GM18907 (cell line): ENCODE results near the gene FGF19.

Source experiments
- ATAC-seq: cut with Tn5 transposase; IDR thresholded peaks from one replicate; pipeline ENCODE4 v1.9.1; 2021; ENCODE audit warnings: mild to moderate bottlenecking, moderate library complexity; ENCODE audit not compliant: unreplicated experiment

Gene FGF19

DNA sequence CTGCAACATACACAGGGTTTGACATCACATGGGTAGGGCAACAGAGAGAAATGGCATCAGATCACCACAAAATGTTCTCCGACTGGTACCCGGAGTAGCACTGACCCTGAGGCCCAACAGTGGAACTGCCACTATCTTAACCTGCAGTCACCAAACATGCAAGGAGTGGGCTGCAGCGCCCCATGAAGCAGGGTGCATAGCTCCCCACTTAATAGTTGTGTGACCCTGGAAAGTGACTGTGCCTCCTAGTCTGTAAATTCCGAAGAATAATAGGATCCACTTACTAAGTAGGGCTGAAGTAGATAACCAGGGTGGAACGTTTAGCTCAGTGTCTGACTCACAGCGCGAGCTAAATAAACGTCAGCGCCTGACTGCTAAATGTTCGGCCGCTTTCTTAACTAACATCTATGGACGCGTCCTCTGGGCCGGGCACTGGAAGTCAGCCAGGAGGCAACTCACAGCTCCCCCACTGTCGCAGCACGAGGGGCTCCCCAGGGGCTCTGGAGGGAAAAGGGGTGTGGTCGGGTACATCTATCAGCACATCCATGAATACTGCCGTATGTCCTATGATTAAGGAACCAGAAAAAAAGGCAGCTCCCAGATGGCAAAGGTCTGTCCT, 29.4 kb downstream of the FGF19 start:
- peak; percentile 3 for ATAC-seq

DNA sequence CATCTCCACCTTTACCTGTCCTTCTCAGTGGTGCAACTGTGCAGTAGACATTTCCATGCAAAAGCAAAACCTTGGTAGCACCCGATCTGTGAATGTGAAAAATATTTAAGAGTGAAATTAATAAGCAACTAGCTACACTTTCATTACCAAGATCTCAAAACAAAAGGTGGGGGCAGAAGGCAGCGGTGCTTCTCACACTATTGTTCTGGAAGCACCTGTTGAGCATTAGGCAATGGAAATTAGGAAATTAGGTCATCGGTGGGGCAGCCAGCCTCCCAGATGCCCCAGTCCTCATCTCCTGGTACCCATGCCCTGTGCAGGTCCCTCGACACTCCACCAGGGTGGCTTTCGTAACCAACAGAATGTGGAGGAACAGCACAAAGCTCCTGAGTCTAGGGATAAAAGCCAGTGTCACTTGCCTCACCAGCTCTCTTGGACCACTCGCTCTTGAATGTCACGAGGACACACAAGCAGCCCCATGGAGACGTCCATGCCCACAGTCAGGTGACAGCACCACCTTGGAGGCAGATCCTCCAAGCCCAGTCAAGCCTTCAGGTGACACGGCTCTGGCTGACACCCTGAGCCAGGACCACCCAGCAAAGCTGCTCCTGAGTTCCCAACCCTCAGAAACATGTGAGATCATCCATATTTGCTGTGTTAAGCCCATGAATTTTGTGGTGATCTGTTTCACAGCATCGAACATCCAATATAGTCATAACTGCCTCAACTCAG, 31.9 kb downstream of the FGF19 start:
- no peak for ATAC-seq

DNA sequence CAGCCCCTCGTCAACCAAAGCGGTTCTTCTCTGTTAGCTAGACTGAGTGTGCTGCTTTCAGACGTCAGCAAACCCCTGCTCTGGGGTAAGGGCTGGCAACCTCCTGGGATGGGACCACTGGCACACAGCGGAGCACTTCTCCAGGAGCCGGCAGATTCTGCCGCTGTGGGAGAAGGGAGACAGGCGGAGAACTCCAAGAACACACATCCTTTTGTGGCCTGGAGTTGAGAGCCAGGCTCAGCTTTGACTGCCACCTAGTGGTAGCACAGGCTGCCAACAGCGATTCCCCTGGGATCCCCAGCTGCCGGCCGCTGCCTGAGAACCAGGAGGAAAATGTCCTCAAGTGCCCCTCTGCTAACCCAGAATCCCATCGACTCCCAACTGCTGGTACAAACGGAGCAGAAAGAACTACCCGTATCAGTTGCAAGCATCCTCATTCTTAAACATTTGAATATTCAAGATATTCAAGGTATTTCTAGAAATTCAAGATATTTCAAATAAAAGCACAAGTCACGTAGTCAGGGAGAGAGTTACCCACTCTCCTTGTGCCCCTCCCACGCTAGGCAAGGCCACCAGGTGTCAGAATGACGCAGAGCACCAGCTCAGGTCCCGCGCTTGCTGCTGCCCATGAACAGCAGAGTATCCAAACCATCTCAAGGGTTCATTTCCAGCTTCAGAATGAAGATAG, 33.5 kb downstream of the FGF19 start:
- ATAC-seq: no peak

DNA sequence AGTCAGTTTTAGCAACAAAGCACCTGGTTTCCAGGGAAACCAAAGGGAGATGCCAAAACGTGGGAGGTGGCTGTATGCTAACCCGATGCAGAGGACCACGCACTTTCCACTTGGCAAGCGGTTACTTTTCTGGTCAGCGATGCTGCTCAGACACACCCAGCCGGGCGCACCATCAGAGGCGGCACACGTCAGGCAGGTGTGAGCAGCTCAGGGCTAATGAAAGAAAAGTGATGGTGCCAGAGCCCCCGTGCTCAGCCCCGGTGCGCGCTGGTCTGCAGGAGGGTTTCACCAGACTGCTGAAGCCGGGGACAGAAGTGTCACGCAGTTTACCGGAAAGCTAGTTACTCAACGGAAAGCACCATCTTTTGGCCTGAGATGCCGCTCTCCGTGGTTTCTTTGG, 34.3 kb downstream of the FGF19 start:
- no peak for ATAC-seq

DNA sequence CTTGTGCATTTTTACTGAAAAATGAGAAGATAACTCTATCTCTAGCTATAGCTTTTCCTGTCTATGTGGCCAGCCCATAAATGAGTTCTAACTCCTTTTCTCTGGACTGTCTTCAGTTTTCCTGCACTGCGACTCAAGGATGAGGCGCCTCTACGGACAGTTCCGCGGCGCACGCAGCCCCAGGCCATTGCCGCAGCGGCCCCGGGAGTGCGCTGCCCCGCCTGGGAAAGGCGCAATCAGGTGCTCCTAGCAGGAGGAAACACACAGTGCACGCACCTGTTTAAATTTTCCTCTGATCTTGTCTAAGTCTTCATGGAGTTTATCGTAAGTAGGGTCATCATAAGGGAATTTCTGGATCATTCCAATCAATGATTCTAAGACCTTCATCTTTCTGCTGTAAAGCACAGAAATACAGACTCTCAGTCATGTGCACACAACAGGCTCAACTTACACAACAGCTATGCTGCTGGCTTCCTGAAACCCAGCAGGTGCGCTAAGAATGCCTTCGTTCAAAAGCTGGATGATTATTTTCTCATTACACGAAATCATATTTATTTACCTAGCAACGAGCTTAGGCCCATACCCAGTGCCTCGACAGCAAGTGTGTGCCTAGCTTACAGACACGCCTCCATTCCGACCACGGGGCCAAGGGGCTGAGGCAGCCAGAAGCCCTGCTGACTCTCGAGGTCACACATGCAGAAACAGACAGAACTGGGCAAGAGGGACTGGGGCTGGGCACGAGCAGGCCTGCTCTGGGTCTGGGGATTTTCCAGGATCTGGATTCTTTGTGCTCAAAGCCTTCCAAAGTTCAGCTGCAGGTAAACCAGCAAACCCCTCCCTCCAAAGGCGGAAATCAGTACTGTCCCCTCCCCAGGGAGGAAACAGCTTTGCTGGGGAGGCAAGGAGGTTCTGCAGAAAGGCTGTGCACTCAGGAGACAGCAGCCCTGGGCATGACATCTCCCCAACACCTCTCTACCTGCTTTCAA, 35.9 kb downstream of the FGF19 start:
- no peak for ATAC-seq

DNA sequence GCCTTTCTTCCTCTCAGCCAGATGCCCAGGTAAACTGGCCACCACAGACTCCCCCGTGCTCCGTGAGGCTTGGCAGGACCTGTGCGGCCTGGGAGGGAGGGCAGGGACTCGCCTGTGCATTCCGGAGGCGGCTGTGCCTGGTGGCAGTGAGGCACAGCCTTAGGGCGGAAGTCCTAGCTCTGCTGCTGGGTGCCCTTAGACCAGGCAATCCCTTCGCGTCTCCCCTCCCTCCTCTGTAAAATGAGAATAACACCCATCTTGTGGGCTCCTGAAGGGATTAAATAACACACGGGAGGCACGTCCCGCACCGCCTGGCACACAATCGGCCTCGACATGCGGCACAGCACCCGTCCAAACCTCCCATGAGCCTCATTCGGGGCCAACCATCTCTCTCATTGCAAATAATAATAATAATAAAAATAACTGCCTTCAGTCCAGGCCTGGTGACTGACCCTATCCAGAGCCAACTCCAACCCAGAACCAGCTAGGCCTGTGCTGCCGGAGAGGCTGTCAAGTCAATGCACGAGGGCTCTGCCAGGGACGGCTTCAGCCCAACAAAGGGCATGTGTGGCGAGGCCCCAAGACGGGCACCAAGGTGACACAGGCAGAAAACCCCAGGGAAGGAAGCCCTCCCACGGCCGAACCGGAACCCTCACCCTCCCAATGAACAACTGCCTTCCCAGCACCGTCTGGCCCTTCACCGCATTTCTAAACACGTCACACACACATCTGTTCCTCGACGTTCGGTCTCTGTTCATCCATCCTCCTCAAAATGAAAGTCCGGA, 36.9 kb downstream of the FGF19 start:
- ATAC-seq: no peak

DNA sequence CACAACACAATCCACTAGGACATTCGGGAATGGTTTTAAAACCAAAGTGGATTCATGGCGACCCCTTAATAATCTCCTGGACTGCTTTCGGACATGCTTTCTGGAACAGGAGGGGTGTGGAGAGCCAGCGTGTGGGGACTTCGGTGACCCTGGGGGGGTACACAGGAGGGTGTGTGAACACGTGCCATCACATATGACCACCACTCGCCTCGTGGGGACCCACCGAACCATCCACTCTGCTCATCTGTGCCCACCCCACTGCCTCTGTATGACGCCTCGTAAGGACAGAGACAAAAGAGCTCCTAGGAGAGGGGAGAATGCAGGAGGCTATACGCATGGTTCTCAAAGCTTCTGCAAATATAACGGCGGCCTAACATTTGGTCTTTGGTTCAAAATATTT, 37.6 kb downstream of the FGF19 start:
- ATAC-seq: no peak

DNA sequence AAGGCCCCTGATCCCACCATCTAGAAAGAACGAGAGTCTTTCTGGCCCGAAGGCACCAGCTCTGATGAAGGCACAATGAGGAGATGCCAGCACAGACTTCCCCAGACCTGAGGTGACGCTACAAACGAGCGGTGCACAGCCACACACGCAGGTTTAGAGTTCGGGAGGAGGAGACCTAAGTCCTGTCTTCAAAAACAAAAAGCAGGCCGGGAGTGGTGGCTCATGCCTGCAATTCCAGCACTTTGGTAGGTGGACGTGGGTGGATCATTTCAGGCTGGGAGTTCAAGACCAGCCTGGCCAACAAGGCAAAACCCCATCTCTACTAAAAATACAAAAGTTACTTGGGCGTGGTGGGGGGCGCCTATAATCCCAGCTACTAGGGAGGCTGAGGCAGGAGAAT, 38.2 kb downstream of the FGF19 start:
- ATAC-seq: no peak

DNA sequence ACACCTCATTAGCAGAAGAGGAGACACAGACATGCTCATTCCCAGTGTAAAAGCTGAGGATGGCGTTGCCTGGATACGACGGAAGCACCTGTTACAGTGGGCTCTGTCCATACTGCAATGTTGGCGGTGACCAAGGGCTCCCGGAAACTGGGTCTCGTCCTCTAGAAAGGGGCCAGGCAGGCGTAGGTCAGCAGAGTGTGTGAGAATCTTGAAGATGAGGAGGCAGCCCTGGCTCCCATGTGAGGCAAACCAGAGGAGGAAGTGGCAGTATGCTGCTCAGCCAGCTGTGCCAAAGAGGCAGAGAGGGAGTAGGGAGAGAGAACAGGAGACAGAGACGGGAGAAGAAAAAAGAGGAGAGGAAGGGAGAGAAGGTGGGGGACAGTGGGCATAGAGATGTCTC, 38.9 kb downstream of the FGF19 start:
- ATAC-seq: no peak

DNA sequence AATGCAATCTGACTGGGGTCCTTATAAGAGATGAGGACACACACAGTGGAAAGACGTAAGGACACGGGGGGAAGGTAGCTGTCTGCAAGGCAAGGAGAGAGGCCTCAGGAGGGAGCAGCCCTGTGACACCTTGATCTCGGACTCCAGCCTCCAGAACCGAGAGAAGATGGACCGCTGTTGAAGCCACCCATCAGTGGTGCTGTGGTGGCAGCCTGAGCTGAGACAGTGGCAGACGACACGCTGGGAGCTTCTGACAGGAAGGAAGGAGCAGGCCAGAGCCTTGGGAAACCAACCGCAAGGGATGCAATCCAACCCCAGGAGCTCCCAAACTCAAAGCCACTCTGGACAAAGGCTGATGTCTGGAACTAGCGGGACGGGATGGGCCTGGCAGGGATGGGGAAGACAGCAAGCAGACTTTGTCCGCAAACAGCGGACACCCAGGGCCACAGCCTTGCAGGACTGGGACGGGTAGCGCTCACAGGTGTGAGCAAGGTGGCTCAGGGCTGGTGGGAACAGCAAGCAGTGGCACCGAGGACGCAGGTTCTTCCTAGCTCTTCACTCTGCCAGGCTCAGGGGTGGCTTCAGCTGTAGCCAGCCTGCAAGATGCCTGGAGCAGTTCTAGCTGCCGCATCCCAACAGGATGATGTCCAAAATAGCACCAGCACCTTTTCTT, 39.6 kb downstream of the FGF19 start:
- ATAC-seq: no peak

DNA sequence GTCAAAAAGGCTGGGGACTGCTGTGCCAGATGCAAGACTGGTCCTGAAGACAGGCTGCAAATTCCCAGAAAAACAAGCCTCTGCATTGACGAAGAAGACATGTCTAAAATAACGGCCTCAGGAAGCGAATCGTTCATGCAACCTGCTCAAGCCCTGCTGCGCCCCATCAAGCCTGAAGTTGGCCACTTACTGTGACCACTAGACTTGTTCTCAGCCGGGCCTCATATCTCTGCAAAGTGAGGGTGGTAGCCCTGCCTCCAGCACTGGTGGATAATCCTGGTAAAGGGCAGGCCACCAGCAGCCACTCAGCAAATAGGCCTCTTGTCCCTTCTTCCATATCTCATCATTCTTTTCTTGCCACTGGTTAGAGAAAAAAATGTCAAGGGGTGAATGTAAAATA, 40.5 kb downstream of the FGF19 start:
- no peak for ATAC-seq

DNA sequence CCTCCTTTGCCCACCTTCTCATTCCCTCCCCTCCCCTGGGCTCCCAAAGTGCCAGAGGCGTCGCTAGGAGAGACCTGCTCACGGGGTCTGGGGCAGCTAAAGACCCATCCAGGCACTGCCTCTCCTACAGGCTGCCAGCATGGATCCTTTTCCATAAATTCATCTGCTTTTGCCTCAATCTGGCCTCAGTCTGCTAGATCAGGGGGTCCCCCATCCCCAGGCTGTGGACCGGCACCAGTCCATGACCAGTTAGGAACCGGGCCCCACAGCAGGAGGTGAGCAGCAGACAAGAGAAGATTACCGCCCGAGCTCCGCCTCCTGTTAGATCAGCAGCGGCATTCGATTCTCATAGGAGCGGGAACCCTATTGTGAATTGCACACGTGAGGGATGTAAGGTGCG, 41.0 kb downstream of the FGF19 start:
- ATAC-seq: no peak

DNA sequence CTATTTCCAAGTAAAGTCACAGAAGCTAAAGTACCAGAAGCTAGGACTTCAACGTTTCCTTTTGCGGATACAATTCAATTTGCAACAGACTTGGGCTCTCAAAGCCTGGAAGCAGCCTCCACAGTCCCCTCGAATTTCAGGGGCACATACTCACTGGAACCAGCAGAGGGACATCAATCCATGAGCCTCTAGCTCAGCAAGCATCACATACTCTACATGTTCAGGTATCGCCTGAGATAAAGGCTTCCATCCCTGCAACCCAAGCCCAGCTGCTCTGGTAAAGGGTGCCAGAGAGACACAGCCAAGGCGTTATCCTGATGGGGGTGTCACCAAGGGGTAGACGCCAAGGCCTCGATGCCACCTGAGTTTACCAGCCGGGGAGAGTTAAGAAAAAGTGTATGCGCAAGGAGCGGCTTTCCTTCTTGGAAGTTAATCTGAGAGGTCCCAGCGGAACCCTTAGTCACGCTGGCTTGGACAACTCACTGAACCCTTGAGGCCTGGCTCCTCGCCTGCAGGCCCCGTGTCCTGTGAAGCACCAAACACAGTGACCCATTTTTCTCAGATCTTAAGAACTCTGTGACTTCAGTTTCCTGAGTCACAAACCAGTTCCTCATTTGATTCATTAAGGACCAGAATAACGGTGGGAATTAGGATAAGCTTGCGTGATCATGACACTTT, 41.7 kb downstream of the FGF19 start:
- ATAC-seq: no peak

DNA sequence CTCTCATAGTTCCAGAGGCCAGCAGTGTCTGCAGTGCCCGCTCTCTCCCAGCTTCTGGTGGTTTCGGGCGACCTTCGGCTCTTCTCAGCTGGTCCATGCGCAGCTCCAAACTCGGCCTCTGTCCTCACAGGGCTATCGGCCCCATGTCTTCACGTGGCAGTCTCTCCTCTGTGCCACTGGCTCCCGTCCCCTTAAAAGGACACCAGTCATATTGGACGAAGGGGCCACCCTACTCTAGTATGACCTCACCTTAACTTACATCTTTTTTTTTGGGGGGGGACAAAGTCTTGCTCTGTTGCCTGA, 42.5 kb downstream of the FGF19 start:
- no peak for ATAC-seq

DNA sequence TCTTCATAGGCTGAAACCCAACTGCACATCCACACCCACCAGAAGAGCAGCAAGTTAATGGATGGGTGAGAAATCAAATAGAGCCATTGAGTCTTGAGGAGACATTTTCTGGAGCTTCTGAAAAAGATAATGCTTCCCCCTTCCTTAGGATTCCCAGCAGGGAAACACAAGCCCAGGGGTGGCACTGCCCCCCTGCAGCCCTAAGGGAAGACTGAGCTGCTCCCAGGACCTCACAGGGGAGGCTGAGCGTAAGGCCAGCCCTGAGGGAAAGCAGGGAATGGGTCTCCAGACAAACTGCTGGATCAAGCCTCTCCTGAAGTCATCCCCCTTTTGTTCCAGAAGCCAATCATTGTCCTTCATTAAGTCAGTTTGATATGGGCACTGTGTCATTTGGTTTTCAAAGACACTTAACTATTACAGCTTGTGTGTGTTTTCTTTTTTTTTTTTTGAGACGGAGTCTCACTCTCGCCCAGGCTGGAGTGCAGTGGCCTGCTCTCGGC, 43.8 kb downstream of the FGF19 start:
- no peak for ATAC-seq

DNA sequence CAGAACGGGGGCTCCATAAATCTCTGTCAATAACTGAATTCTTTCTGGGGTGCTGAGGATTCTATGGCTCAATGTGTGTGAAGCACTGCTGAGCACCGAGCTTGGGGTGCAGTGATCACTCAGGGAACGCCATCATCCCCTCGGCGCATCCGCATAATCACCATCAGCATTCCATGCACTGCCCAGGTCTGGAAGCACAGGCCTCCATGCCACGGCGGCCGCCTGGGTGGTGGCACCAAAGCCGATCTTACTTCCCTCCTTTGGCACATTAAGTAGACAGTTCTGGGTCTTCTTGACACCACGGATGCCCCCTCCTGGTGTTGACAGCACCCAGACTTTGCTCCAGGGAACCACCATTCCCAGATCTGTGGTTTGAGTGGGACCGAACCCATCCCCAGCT, 44.2 kb downstream of the FGF19 start:
- no peak for ATAC-seq

DNA sequence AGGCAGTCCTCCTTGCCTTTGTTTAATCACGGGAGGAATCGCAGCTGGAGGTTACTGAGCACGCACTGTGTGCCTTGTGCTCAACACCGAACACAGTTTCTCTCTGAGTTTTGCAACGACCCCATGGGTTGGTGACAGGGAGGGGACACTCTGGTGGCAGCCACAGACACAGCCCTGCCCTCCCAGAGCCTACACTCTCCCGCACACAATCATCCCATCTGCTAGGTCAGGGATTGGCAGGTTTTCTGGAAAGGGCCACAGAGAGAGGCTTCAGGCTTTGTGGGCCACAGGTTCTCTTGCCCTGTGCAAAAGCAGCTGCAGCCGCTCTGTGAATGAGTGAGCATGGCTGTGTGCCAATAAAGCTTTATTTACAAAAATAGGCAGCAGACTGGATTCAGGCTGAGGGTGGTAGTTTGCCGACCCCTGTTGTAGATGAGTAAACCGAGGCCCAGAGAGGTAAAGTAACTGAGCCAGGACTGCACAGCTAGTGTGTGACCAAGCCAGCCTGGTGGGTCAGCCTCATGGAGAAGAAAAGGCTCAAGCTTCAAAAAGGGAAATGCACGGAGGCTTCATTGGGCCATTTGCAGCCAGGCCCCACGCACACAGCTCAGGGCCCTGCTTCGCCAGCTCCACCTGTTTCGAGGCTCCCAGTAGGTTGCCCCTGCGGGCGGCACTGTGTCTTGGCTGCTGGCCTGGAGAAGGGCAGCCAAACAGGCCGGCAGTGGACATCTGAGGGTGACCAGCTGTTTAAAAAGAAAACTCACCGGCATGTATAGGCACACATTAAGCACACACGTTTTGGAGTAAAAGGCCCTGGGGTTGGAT, 45.0 kb downstream of the FGF19 start:
- ATAC-seq: no peak

DNA sequence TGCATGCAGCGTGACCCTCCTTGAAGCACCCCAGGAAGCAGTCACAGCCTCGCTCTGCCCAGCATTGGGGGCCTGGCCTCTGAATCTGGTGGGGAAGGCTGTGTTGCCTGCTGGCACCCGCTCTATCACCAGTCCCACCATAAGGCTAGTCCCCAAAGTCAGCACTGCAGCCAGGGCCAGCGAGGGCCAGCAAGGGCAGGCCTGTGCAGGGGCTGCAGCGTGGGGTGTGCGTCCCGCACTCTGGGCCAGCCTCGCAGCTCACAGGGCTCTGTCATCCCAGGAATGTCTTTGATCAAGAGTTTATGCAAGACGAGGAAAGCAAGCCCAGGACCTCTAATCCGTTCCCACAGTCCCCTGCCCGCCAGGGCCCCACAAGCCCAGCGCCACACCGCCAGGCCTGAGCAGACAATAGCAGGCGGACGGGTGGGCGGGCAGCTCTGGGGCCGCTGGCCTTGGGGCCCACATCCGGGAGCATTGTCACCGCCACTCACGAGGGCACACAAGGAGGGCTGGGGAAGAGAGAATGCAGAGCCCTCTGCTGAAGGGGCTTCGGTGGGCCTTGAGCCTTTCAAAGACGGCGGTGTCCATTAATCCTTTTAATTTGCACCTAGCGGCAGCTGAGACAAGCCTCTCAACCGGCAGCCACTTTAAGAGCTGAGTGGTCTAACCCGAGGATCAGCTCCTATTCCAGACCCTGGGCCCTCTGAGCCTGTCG, 45.8 kb downstream of the FGF19 start:
- ATAC-seq: no peak
